Urinary bladder (tissue), 4 donors: ENCODE data around the gene PPFIBP1. TPM values are rescaled to one million over a fixed set of nuclear protein-coding genes. Genes with fewer than 3 reads are reported as not detected.
"Not testable (repeated sequence)": the region's sequence is repeated elsewhere in the genome, so short reads cannot be mapped to it uniquely, and the experiment has no call there.

Experiments used
- DNase-seq: peaks from one replicate; pipeline ENCODE4 v3.0.0-alpha.2; 2015; ENCODE audit errors: extremely low spot score
- H3K27ac ChIP-seq: one replicate; pipeline ENCODE4 v1.5.1; 2013; ENCODE audit warnings: low read depth, mild to moderate bottlenecking, moderate library complexity
- H3K36me3 ChIP-seq: one replicate; pipeline ENCODE4 v1.6.1; 2013; ENCODE audit warnings: mild to moderate bottlenecking, moderate library complexity; ENCODE audit not compliant: insufficient read depth
- H3K4me1 ChIP-seq: one replicate; pipeline ENCODE4 v1.6.1; 2013; ENCODE audit warnings: mild to moderate bottlenecking, moderate library complexity; ENCODE audit not compliant: insufficient read depth
- H3K4me3 ChIP-seq: one replicate; pipeline ENCODE4 v1.5.1; 2013; ENCODE audit warnings: low read depth, low read length
- WGBS: extraction: QIAGEN DNeasy Blood & Tissue Kit; methylation state at CpG from one replicate; pipeline ENCODE4 v1.1.7; 2013; 5-methylcytosine and 5-hydroxymethylcytosine counted together
- polyA plus RNA-seq: library from polyadenylated mRNA; stranded (reverse); fragments of 200-250 nt; gene quantifications from one replicate; pipeline ENCODE4 v1.2.3, GENCODE V29; 2013
- total RNA-seq: library from RNA; depleted of rRNA; stranded (reverse); fragments of >200 nt; gene quantifications from one replicate; pipeline ENCODE4 v1.2.3, GENCODE V29; 2014
- donor health status: healthy with polysubstance abuse.
- donor health status: healthy.

The PPFIBP1 gene
- total and polyA plus RNA-seq, 2 donors: 38.4 to 119 TPM

- 85% methylated on average over 2 of the region's 2 CpGs for WGBS
- not testable (repeated sequence) for DNase-seq, H3K27ac ChIP-seq, H3K36me3 ChIP-seq, H3K4me3 ChIP-seq, H3K4me1 ChIP-seq
Measured at GRCh38 chr12:27630219-27630618, 106.2 kb downstream of the PPFIBP1 start.

GRCh38 chr12:27631365-27631764 lies 107.4 kb downstream of the PPFIBP1 start:
- WGBS: 93% methylated on average over 5 of the region's 5 CpGs

GRCh38 chr12:27631813-27632491 lies 107.9 kb downstream of the PPFIBP1 start:
- WGBS: 60% methylated on average over 2 of the region's 2 CpGs
- no peak for DNase-seq
- Histone ChIP-seq H3K27ac (no peak overlapping the region), H3K36me3 (peaks cover 1% of the 10 kb centered on the region), H3K4me3 (no peak overlapping the region), H3K4me1 (no peaks in the 10 kb centered on the region)

More at GRCh38 chr12:27631365-27631764, 107.4 kb downstream of the PPFIBP1 start:
- peaks cover 1% of the 10 kb centered on the region for H3K36me3 ChIP-seq
- H3K27ac ChIP-seq: no peak overlapping the region
- no peak overlapping the region for H3K4me3 ChIP-seq
- H3K4me1 ChIP-seq: no peaks in the 10 kb centered on the region
- DNase-seq: no peak

- DNase-seq: no peak
- 60% methylated on average over 7 of the region's 7 CpGs for WGBS
- Histone ChIP-seq H3K4me3 (no peak overlapping the region), H3K36me3 (no peaks in the 10 kb centered on the region), H3K4me1 (no peaks in the 10 kb centered on the region), H3K27ac (no peak overlapping the region)
Measured at GRCh38 chr12:27635349-27635972, 111.5 kb downstream of the PPFIBP1 start.

- DNase-seq, H3K36me3 ChIP-seq, H3K27ac ChIP-seq, H3K4me3 ChIP-seq, H3K4me1 ChIP-seq: not testable (repeated sequence)
- 97% methylated on average over 4 of the region's 4 CpGs for WGBS
Measured at GRCh38 chr12:27636569-27636968, 112.6 kb downstream of the PPFIBP1 start.

GRCh38 chr12:27637524-27637923 lies 113.5 kb downstream of the PPFIBP1 start:
- DNase-seq: no peak
- Histone ChIP-seq H3K36me3 (no peaks in the 10 kb centered on the region), H3K27ac (no peak overlapping the region), H3K4me3 (no peak overlapping the region), H3K4me1 (no peaks in the 10 kb centered on the region)
- 83% methylated on average over 1 of the region's 1 CpG for WGBS

- no peak for DNase-seq
- Histone ChIP-seq H3K4me1 (no peaks in the 10 kb centered on the region), H3K36me3 (no peaks in the 10 kb centered on the region), H3K27ac (no peak overlapping the region), H3K4me3 (no peak overlapping the region)
- WGBS: 63% methylated on average over 3 of the region's 3 CpGs
Measured at GRCh38 chr12:27639265-27639664, 115.3 kb downstream of the PPFIBP1 start.

GRCh38 chr12:27640566-27641200 lies 116.7 kb downstream of the PPFIBP1 start:
- not testable (repeated sequence) for H3K4me1 ChIP-seq, H3K4me3 ChIP-seq, DNase-seq, H3K36me3 ChIP-seq, H3K27ac ChIP-seq
- 77% methylated on average over 7 of the region's 7 CpGs for WGBS

GRCh38 chr12:27642361-27642760 lies 118.4 kb downstream of the PPFIBP1 start:
- not testable (repeated sequence) for H3K4me1 ChIP-seq, H3K36me3 ChIP-seq, H3K4me3 ChIP-seq, H3K27ac ChIP-seq, DNase-seq
- WGBS: 95% methylated on average over 4 of the region's 4 CpGs

GRCh38 chr12:27642892-27643291 lies 118.9 kb downstream of the PPFIBP1 start:
- H3K27ac ChIP-seq, H3K36me3 ChIP-seq, H3K4me1 ChIP-seq, H3K4me3 ChIP-seq, DNase-seq: not testable (repeated sequence)
- 97% methylated on average over 5 of the region's 7 CpGs for WGBS

GRCh38 chr12:27644158-27644845 lies 120.3 kb downstream of the PPFIBP1 start:
- peaks cover 1% of the 10 kb centered on the region for H3K4me1 ChIP-seq
- H3K4me3 ChIP-seq: no peak overlapping the region
- 55% methylated on average over 4 of the region's 4 CpGs for WGBS
- H3K36me3 ChIP-seq: peaks cover 4% of the 10 kb centered on the region
- H3K27ac ChIP-seq: no peak overlapping the region
- DNase-seq: no peak

GRCh38 chr12:27645671-27646070 lies 121.7 kb downstream of the PPFIBP1 start:
- Histone ChIP-seq H3K4me3 (no peak overlapping the region), H3K27ac (no peak overlapping the region), H3K4me1 (peaks cover 1% of the 10 kb centered on the region), H3K36me3 (peaks cover 4% of the 10 kb centered on the region)
- WGBS: 83% methylated on average over 3 of the region's 3 CpGs
- DNase-seq: no peak

- Histone ChIP-seq H3K4me1 (peaks cover 1% of the 10 kb centered on the region), H3K36me3 (peaks cover 4% of the 10 kb centered on the region), H3K4me3 (no peak overlapping the region), H3K27ac (no peak overlapping the region)
- 64% methylated on average over 2 of the region's 2 CpGs for WGBS
- no peak for DNase-seq
Measured at GRCh38 chr12:27646149-27646548, 122.1 kb downstream of the PPFIBP1 start.
